ENCODE measurements around the gene ANGEL1.

Gene ANGEL1

DNA sequence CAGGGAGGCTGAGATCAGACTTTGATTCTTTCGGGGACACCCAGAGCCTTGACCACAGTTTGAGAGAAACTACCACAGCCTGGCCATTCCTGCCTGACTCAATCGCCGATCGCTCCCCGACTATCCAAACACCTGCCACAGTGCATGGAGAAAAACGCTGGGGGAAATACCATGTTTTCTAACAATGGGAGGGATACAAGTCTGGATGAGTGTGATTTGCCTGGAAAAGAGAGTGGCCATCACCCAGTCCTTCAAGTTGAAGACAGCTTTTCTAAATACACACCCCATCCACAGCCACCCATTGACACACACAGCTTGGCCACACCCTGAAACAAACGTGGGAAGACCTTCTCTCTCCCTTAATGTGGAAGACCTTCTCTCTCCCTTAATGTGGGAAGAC, 58.1 kb downstream of the ANGEL1 start:
- no peak for DNase-seq (ENCODE audit: low read depth)
- TF ChIP-seq, protein P1, sequence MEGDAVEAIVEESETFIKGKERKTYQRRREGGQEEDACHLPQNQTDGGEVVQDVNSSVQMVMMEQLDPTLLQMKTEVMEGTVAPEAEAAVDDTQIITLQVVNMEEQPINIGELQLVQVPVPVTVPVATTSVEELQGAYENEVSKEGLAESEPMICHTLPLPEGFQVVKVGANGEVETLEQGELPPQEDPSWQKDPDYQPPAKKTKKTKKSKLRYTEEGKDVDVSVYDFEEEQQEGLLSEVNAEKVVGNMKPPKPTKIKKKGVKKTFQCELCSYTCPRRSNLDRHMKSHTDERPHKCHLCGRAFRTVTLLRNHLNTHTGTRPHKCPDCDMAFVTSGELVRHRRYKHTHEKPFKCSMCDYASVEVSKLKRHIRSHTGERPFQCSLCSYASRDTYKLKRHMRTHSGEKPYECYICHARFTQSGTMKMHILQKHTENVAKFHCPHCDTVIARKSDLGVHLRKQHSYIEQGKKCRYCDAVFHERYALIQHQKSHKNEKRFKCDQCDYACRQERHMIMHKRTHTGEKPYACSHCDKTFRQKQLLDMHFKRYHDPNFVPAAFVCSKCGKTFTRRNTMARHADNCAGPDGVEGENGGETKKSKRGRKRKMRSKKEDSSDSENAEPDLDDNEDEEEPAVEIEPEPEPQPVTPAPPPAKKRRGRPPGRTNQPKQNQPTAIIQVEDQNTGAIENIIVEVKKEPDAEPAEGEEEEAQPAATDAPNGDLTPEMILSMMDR (IDR thresholded peaks at IDR 0.05; ENCODE audit: control insufficient read depth, insufficient read depth, low read depth, low read length, missing control alignments): no peak
- H3K4me3 ChIP-seq (ENCODE audit: control insufficient read depth, low read depth, low read length): no peak overlapping the region

DNA sequence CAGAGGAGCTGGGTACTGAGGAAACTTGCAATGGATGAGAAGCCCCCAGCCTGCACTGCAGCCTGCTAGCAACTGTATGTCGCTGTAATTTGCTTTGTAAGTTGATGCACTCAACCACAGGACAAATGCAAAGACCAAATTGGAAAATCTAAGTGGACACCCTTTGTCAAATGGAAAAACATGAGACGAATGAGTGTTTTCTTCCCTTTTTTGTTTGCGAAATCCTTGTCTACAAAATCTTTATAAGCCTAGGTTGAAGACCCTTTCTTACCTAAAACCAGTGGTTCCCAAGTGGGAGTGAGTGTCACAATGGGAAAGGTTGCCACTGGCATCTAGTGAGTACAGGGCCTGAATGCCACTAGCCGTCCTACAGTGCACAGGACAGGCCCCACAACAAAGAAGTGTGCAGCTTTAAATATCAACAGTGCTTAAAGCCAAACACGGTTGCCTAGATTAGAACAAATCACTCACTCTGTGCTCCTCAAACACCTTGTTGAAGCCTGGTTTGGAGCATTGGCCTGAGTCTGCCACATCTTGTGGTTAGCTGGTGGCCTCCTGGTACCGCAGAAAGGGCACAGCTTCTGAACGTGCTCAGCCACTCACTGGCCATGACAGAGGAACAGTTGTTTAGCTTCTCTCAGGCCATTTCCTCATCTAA, 59.0 kb downstream of the ANGEL1 start:
- DNase-seq (ENCODE audit: low read depth): no peak
- H3K4me3 ChIP-seq (ENCODE audit: control insufficient read depth, low read depth, low read length): no peak overlapping the region
- TF ChIP-seq, protein P1 (IDR thresholded peaks at IDR 0.05; ENCODE audit: control insufficient read depth, insufficient read depth, low read depth, low read length, missing control alignments): no peak

DNA sequence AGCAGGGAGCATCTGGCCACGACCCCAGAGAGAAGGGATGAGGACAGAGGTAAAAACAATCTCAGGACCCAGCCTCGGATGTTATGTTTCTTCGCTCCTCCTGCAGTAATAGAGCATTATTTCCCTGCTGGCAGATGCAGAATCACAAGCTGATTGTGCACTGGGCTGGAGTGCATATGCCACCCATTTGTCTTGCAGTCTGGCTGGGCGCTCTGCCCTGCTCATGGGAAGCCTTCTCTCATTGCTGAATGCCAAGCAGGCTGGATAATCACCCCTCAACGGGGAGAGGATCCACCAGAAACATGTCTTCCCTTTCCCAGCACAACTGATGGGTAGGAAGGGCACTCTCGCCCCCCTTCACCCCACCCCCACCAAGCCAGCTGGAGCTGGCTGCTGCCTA, 59.9 kb downstream of the ANGEL1 start:
- TF ChIP-seq, protein P1 (IDR thresholded peaks at IDR 0.05; ENCODE audit: control insufficient read depth, insufficient read depth, low read depth, low read length, missing control alignments): no peak
- H3K4me3 ChIP-seq (ENCODE audit: control insufficient read depth, low read depth, low read length): no peak overlapping the region
- no peak for DNase-seq (ENCODE audit: low read depth)

DNA sequence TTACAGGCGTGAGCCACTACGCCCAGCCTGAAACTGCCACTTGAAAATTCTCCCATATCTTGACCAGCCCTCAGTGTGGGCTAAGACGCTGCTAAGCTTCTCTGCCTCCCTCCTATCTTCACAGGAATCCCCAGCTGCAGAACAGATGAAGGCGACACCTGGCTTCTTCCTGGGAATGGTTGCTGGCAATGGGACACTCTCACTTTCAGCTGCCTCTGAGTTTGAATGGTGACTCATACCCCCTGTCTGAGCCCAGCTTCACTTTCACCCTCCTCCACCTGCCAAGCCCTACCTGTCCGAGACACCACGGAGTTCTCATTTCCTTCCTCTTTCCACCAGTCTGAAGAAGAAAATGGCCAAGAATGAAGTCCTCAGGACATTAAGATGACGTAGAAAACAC, 69.7 kb downstream of the ANGEL1 start:
- TF ChIP-seq, protein P1 (IDR thresholded peaks at IDR 0.05; ENCODE audit: control insufficient read depth, insufficient read depth, low read depth, low read length, missing control alignments): no peak
- H3K4me3 ChIP-seq (ENCODE audit: control insufficient read depth, low read depth, low read length): no peak overlapping the region
- no peak for DNase-seq (ENCODE audit: low read depth)

DNA sequence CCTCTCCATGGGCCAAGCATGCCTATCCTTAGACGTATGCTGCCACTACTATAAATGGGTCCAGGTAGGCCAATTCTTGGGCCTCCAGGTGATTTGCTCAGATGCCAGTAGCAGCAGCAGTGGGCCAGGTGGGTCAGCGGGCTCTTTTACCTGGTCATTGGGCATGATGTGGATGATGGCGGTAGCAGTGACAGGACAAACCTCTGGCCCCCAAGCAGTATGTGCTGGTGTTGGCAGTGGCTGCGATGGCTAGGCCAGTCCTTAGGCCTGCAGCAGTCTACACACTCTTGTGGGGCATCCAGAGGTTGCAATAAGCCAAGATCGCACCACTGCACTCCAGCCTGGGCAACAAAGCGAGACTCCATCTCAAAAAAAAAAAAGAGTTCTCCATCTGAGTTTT, 70.5 kb downstream of the ANGEL1 start:
- DNase-seq (ENCODE audit: low read depth): no peak
- H3K4me3 ChIP-seq (ENCODE audit: control insufficient read depth, low read depth, low read length): no peak overlapping the region
- TF ChIP-seq, protein P1 (IDR thresholded peaks at IDR 0.05; ENCODE audit: control insufficient read depth, insufficient read depth, low read depth, low read length, missing control alignments): no peak

DNA sequence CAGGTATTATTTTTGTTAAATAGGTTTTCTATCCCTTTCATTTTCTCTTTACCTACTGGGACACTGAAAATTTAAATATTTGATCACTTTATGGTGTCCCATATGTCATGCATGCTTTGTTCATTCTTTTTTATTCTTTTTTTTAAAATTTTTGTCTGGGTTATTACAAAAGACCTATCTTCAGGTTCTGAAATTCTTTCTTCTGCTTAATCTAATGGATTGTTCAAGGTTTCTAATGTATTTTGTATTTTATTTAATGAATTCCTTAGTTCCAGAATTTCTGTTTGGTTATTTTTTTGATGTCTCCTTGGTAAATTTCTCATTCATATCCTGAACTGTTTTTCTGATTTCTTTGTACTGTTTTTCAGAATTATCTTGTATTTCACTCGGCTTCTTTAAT, 71.6 kb downstream of the ANGEL1 start:
- no peak for DNase-seq (ENCODE audit: low read depth)
- TF ChIP-seq, protein P1 (IDR thresholded peaks at IDR 0.05; ENCODE audit: control insufficient read depth, insufficient read depth, low read depth, low read length, missing control alignments): no peak
- no peak overlapping the region for H3K4me3 ChIP-seq (ENCODE audit: control insufficient read depth, low read depth, low read length)
